Spleen (tissue), 11 donors: ENCODE measurements around the gene EPHB3. TPM values are rescaled to one million over a fixed set of nuclear protein-coding genes. Genes with fewer than 3 reads are reported as not detected.

Source experiments
- DNase-seq: peaks from one replicate; pipeline ENCODE4 v3.0.0-alpha.2; 2020
- H3K27ac ChIP-seq, 8 donors: fragments of 200-600 bp; sonication (generic) in 7 of 8; 1 replicate in 4 of 8; 2 replicates in 4 of 8; pipeline versions ENCODE4 v1.5.0 to v1.8.0; 2016 to 2021; ENCODE audit warnings: inconsistent platforms in 4 of 8, mild to moderate bottlenecking in 4 of 8, moderate library complexity in 1 of 8
- H3K27me3 ChIP-seq, 7 donors: fragments of 200-600 bp; sonication (generic) in 6 of 7; replicated peaks in 1 of 7; 1 replicate in 4 of 7; 2 replicates in 3 of 7; pipeline versions ENCODE4 v1.5.0 to v1.8.0; 2016 to 2021; ENCODE audit warnings: inconsistent platforms in 3 of 7, mild to moderate bottlenecking in 1 of 7
- H3K36me3 ChIP-seq, 6 donors: fragments of 200-600 bp; sonication (generic) in 5 of 6; 1 replicate in 4 of 6; 2 replicates in 2 of 6; pipeline versions ENCODE4 v1.5.0 to v1.8.0; 2016 to 2021; ENCODE audit warnings: inconsistent platforms in 2 of 6
- H3K4me1 ChIP-seq, 6 donors: fragments of 200-600 bp; sonication (generic) in 5 of 6; 1 replicate in 3 of 6; 2 replicates in 3 of 6; pipeline versions ENCODE4 v1.5.0 to v1.8.0; 2016 to 2021; ENCODE audit warnings: inconsistent platforms in 3 of 6
- H3K4me3 ChIP-seq, 8 donors: fragments of 200-600 bp; sonication (generic) in 7 of 8; 1 replicate in 4 of 8; 2 replicates in 4 of 8; pipeline versions ENCODE4 v1.5.0 to v1.8.0; 2016 to 2021; ENCODE audit warnings: inconsistent platforms in 4 of 8, mild to moderate bottlenecking in 4 of 8, moderate library complexity in 2 of 8
- H3K9me3 ChIP-seq, 8 donors: fragments of 200-600 bp; sonication (generic) in 7 of 8; 1 replicate in 4 of 8; 2 replicates in 4 of 8; pipeline versions ENCODE4 v1.5.0 to v1.8.0; 2016 to 2021; ENCODE audit warnings: inconsistent platforms in 4 of 8
- POLR2A ChIP-seq, 3 donors: fragments of 450-650 bp; IDR thresholded peaks; one replicate each; pipeline ENCODE4 v1.5.1; 2017; ENCODE audit warnings: antibody characterized with exemption in 3 of 3, mild to moderate bottlenecking in 1 of 3
- POLR2AphosphoS5 ChIP-seq, 3 donors: sonication (generic); formaldehyde crosslinking; IDR thresholded peaks; one replicate each; pipeline ENCODE4 v1.5.1; 2017; ENCODE audit warnings: antibody characterized with exemption in 3 of 3
- WGBS, 5 donors: extraction: QIAGEN DNeasy Blood & Tissue Kit in 3 of 5; methylation state at CpG; one replicate each; pipeline versions ENCODE4 v1.1.5 to v1.1.7; 2013 to 2018; 5-methylcytosine and 5-hydroxymethylcytosine counted together
- intact Hi-C: fragments of 100-400 bp; cut with DNase I; formaldehyde crosslinking; loops from one replicate; pipeline ENCODE4 v1.15.0; 2023; ENCODE audit warnings: low total_unique reads
- polyA plus RNA-seq, 3 donors: library from polyadenylated mRNA; stranded (reverse); fragments of 200-250 nt; gene quantifications; one replicate each; pipeline ENCODE4 v1.2.1, GENCODE V29; 2013
- total RNA-seq, 7 donors: library from RNA; depleted of rRNA in 3 of 7; stranded (reverse); fragments of >200 nt in 3 of 7; fragmentation: NEBNext Ultra II Directional in 4 of 7; extraction: Animal tissue kit (Norgen Biotek cat#: 25700) in 4 of 7; gene quantifications; one replicate each; pipeline versions ENCODE4 v1.1.0 to v1.2.1, GENCODE V29; 2016 to 2021
- TF ChIP-seq, protein P1 (sequence below), 11 experiments: fragments of 200-600 bp in 7 of 11; fragments of 450-650 bp in 4 of 11; sonication (generic) in 4 of 11; IDR thresholded peaks in 8 of 11; conservative IDR thresholded peaks in 3 of 11; 1 replicate in 7 of 11; 2 replicates in 4 of 11; pipeline versions ENCODE4 v1.4.0 to v1.8.0; 2016 to 2021; ENCODE audit warnings: antibody characterized with exemption in 11 of 11, inconsistent platforms in 4 of 11, mild to moderate bottlenecking in 1 of 11
- donor health status: healthy with polysubstance abuse.
- donor health status: DM: no; HTN: no; CAD: no; lungs with moderate emphysema.
- donor health status: DM: no; HTN: no; CAD: no.
- donor health status: Bipolar disorder and iron deficiency.
- donor health status: healthy.
- donor health status: DM: no; HTN: no; CAD: no.
- donor health status: DM: yes; HTN: yes; CAD: no.

The EPHB3 gene
- total and polyA plus RNA-seq, 10 donors, result 0.23 to 2.3 (median 0.88) TPM

DNA sequence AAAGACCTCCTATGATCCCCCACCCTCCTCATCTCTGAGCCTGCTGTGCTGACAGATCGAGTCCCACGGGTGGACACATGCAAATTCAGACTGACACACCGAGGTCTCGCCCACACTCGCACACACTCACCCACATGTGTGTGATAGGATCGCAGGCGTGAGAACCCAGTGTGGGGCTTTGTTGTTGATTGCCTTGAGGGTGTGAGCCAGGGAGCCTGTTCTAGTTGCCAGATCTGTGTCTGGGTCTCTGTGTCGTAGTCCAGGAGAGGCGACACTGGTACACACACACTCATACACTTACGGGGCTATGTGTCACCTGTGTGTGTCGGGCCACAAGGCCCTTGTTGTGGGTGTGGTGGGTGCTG is 2.0 kb downstream of the EPHB3 start:
- H3K4me3 ChIP-seq, result no peak overlapping the region
- H3K27ac ChIP-seq, result no peak overlapping the region
- H3K27me3 ChIP-seq, result peaks cover 0 to 68% (median 12%) of the 10 kb centered on the region in 7 donors
- TF ChIP-seq POLR2AphosphoS5 (IDR thresholded peaks at IDR 0.05) (no peak), POLR2A (IDR thresholded peaks at IDR 0.05) (no peak)
- TF ChIP-seq, protein P1, sequence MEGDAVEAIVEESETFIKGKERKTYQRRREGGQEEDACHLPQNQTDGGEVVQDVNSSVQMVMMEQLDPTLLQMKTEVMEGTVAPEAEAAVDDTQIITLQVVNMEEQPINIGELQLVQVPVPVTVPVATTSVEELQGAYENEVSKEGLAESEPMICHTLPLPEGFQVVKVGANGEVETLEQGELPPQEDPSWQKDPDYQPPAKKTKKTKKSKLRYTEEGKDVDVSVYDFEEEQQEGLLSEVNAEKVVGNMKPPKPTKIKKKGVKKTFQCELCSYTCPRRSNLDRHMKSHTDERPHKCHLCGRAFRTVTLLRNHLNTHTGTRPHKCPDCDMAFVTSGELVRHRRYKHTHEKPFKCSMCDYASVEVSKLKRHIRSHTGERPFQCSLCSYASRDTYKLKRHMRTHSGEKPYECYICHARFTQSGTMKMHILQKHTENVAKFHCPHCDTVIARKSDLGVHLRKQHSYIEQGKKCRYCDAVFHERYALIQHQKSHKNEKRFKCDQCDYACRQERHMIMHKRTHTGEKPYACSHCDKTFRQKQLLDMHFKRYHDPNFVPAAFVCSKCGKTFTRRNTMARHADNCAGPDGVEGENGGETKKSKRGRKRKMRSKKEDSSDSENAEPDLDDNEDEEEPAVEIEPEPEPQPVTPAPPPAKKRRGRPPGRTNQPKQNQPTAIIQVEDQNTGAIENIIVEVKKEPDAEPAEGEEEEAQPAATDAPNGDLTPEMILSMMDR (IDR thresholded peaks at IDR 0.05 in 8 of 11, conservative IDR thresholded peaks at IDR 0.05 in 3 of 11), result no peak
- intact Hi-C loops, result no loop called here
- H3K9me3 ChIP-seq, result no peaks in the 10 kb centered on the region
- H3K36me3 ChIP-seq, result no peaks in the 10 kb centered on the region
- WGBS, 5 donors, result 70 to 88% (median 73%) methylated on average over 8 to 11 of the region's 11 CpGs
- peaks cover 8 to 45% (median 30%) of the 10 kb centered on the region in 6 donors for H3K4me1 ChIP-seq
- no peak for DNase-seq

DNA sequence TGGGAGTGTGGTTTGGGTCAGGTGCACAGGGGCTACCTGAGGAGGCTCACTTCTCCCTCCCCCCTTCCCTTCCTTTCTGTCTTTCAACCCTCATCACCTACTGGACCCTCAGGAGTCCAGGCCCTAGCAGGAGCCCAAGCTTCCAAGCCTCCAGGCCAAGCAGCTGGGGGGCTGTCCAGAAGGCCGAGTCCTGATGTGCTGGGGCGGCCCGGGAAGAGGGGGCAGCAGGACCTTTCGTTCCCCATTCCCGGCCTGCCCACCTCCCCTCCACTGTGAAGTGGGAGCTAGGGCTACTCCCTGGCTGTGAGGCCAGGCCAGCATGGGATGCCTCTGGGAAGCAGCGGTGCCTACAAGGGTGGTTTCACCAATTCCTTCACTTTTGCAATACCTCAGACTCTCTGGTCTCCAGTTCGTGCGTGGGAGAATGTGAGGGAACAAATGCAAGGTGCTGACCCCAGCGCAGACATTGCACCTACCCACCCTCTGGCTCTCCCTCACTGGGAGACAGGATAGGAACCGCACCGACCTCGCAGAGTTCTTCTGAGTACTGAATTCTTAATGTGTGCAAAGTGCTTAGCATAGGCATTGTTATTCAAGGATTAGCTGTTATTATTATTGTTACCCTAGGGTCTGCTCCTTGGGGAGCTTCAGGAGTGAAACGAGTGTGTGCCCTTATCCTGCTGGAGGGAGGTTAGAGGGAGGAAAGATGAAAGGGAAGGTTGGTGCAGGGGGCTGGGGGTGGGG is 2.5 kb downstream of the EPHB3 start:
- WGBS, 5 donors, result 80 to 93% (median 88%) methylated on average over 12 to 13 of the region's 13 CpGs
- peaks cover 0 to 68% (median 16%) of the 10 kb centered on the region in 7 donors for H3K27me3 ChIP-seq
- H3K4me3 ChIP-seq, result no peak overlapping the region
- intact Hi-C loops, result no loop called here
- H3K9me3 ChIP-seq, result no peaks in the 10 kb centered on the region
- no peak overlapping the region for H3K27ac ChIP-seq
- no peaks in the 10 kb centered on the region for H3K36me3 ChIP-seq
- H3K4me1 ChIP-seq, result peaks cover 10 to 50% (median 35%) of the 10 kb centered on the region in 6 donors
- no peak for DNase-seq
- TF ChIP-seq, protein P1 (IDR thresholded peaks at IDR 0.05 in 8 of 11, conservative IDR thresholded peaks at IDR 0.05 in 3 of 11), result no peak

DNA sequence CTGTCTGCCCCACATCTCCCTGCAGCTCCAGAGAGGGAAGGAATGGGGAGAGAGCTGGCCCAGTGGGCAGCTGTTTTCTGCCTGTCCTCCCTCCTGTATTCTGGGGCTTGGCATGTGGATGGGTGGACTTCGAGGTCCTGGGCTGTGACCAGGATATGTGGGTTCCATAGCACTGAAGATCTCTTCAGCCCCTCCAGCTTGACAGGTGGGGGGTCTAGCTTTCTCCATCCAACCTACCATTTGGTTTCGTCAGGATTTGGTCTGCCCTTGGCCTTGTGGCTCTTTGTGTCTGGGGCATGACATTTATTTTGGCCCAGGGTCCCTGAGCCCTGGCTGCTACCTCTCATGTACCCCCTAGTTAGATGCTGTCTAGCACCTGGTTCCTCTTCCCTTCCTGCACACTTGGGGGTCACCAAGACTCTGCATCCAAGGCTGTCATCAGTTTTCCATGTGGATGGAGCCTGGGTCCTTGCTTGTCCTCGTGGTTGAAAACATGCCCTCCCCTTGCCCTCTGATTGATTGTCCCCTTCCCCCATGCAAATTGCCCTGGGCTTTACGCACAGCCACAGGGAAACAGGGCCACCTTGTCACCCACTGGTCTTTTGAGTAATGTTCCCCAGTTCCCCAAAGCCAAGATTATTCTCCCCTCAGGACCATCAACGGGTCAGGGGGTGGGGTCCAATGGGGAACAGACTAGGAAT is 3.2 kb downstream of the EPHB3 start:
- intact Hi-C loops, result no loop called here
- TF ChIP-seq POLR2AphosphoS5 (IDR thresholded peaks at IDR 0.05), result no peak
- H3K9me3 ChIP-seq, result no peaks in the 10 kb centered on the region
- no peaks in the 10 kb centered on the region for H3K36me3 ChIP-seq
- DNase-seq, result peak; percentile 41
- no peak overlapping the region for H3K4me3 ChIP-seq
- H3K27me3 ChIP-seq, result peaks cover 0 to 68% (median 24%) of the 10 kb centered on the region in 7 donors
- H3K27ac ChIP-seq, result no peak overlapping the region
- peaks cover 17 to 58% (median 42%) of the 10 kb centered on the region in 6 donors for H3K4me1 ChIP-seq
- WGBS, 5 donors, result 60 to 88% (median 77%) methylated on average over 4 to 5 of the region's 5 CpGs

GRCh38 chr3:184565421-184566211 is 4.0 kb downstream of the EPHB3 start:
- H3K36me3 ChIP-seq, result no peaks in the 10 kb centered on the region
- peaks cover 16 to 55% (median 37%) of the 10 kb centered on the region in 6 donors for H3K4me1 ChIP-seq
- H3K27ac ChIP-seq, result no peak overlapping the region
- no peaks in the 10 kb centered on the region for H3K9me3 ChIP-seq
- TF ChIP-seq POLR2A (IDR thresholded peaks at IDR 0.05), result no peak
- TF ChIP-seq, protein P1 (IDR thresholded peaks at IDR 0.05 in 8 of 11, conservative IDR thresholded peaks at IDR 0.05 in 3 of 11), result no peak
- TF ChIP-seq POLR2AphosphoS5 (IDR thresholded peaks at IDR 0.05), result no peak
- peak; percentile 62 for DNase-seq
- intact Hi-C loops, result no loop called here
- H3K4me3 ChIP-seq, result no peak overlapping the region
- 83 to 93% (median 89%) methylated on average over 13 to 14 of the region's 14 CpGs for WGBS, 5 donors
- H3K27me3 ChIP-seq, result peaks cover 0 to 68% (median 24%) of the 10 kb centered on the region in 7 donors
